HEK293 (cell line): ENCODE data around the gene ITPR3.

Source experiments
- GFI1B ChIP-seq: fragments of 450-650 bp; formaldehyde crosslinking; IDR thresholded peaks from 2 replicates; pipeline ENCODE4 v1.5.1; 2016; ENCODE audit warnings: missing biosample characterization, missing genetic modification characterization
- KLF7 ChIP-seq: fragments of 450-650 bp; formaldehyde crosslinking; IDR thresholded peaks from 2 replicates; pipeline ENCODE4 v1.5.1; 2016; ENCODE audit warnings: missing biosample characterization, missing genetic modification characterization, borderline replicate concordance
- PRDM2 ChIP-seq: fragments of 450-650 bp; formaldehyde crosslinking; IDR thresholded peaks from 2 replicates; pipeline ENCODE4 v1.5.1; 2016; ENCODE audit warnings: missing biosample characterization, missing genetic modification characterization, borderline replicate concordance
- SALL2 ChIP-seq: fragments of 450-650 bp; formaldehyde crosslinking; IDR thresholded peaks from 2 replicates; pipeline ENCODE4 v1.5.0; 2017; ENCODE audit warnings: missing biosample characterization, mild to moderate bottlenecking, missing genetic modification characterization, borderline replicate concordance
- SP2 ChIP-seq: fragments of 450-650 bp; formaldehyde crosslinking; IDR thresholded peaks from 2 replicates; pipeline ENCODE4 v1.5.1; 2016; ENCODE audit warnings: missing biosample characterization, missing genetic modification characterization
- SP7 ChIP-seq: fragments of 450-650 bp; formaldehyde crosslinking; IDR thresholded peaks from 2 replicates; pipeline ENCODE4 v1.5.1; 2016; ENCODE audit warnings: missing biosample characterization, missing genetic modification characterization
- WT1 ChIP-seq: fragments of 450-650 bp; formaldehyde crosslinking; IDR thresholded peaks from 2 replicates; pipeline ENCODE4 v1.5.1; 2016; ENCODE audit warnings: missing biosample characterization, missing genetic modification characterization
- YY1 ChIP-seq: fragments of 450-650 bp; formaldehyde crosslinking; IDR thresholded peaks from 2 replicates; pipeline ENCODE4 v1.5.1; 2018; ENCODE audit warnings: missing biosample characterization, missing genetic modification characterization
- ZBTB44 ChIP-seq: fragments of 450-650 bp; IDR thresholded peaks from 2 replicates; pipeline ENCODE4 v1.5.1; 2018; ENCODE audit warnings: missing biosample characterization, mild to moderate bottlenecking, missing genetic modification characterization
- ZBTB48 ChIP-seq: fragments of 450-650 bp; formaldehyde crosslinking; IDR thresholded peaks from 2 replicates; pipeline ENCODE4 v1.5.1; 2016; ENCODE audit warnings: missing biosample characterization, missing genetic modification characterization
- ZNF169 ChIP-seq: fragments of 450-650 bp; formaldehyde crosslinking; IDR thresholded peaks from 2 replicates; pipeline ENCODE4 v1.5.1; 2016; ENCODE audit warnings: missing biosample characterization, missing genetic modification characterization
- ZNF266 ChIP-seq: fragments of 450-650 bp; formaldehyde crosslinking; IDR thresholded peaks from 2 replicates; pipeline ENCODE4 v1.5.1; 2016; ENCODE audit warnings: missing biosample characterization, missing genetic modification characterization, low read depth
- ZNF302 ChIP-seq: fragments of 450-650 bp; formaldehyde crosslinking; IDR thresholded peaks from 2 replicates; pipeline ENCODE4 v1.5.1; 2016; ENCODE audit warnings: missing biosample characterization, missing genetic modification characterization, low read depth
- ZNF335 ChIP-seq: fragments of 450-650 bp; formaldehyde crosslinking; conservative IDR thresholded peaks from 2 replicates; pipeline ENCODE4 v1.5.1; 2016; ENCODE audit warnings: missing biosample characterization, missing genetic modification characterization
- ZNF518A ChIP-seq: fragments of 450-650 bp; formaldehyde crosslinking; conservative IDR thresholded peaks from 2 replicates; pipeline ENCODE4 v1.5.1; 2016; ENCODE audit warnings: low read depth, missing biosample characterization, missing genetic modification characterization
- ZNF561 ChIP-seq: fragments of 450-650 bp; IDR thresholded peaks from 2 replicates; pipeline ENCODE4 v1.5.1; 2018; ENCODE audit warnings: missing biosample characterization, missing genetic modification characterization, borderline replicate concordance
- ZNF768 ChIP-seq: fragments of 450-650 bp; formaldehyde crosslinking; IDR thresholded peaks from 2 replicates; pipeline ENCODE4 v1.5.1; 2018; ENCODE audit warnings: missing biosample characterization, mild to moderate bottlenecking, missing genetic modification characterization
- ZNF777 ChIP-seq: fragments of 450-650 bp; formaldehyde crosslinking; IDR thresholded peaks from 2 replicates; pipeline ENCODE4 v1.5.1; 2017; ENCODE audit warnings: missing biosample characterization, missing genetic modification characterization, borderline replicate concordance
- ZSCAN23 ChIP-seq: fragments of 450-650 bp; formaldehyde crosslinking; IDR thresholded peaks from 2 replicates; pipeline ENCODE4 v1.5.1; 2016; ENCODE audit warnings: missing biosample characterization, missing genetic modification characterization
- ZSCAN5A ChIP-seq: fragments of 450-650 bp; formaldehyde crosslinking; IDR thresholded peaks from 2 replicates; pipeline ENCODE4 v1.5.1; 2016; ENCODE audit warnings: missing biosample characterization, missing genetic modification characterization
- TF ChIP-seq, protein P1 (sequence below): fragments of 450-650 bp; formaldehyde crosslinking; IDR thresholded peaks from 2 replicates; pipeline ENCODE4 v1.5.1; 2017; ENCODE audit warnings: missing biosample characterization, missing genetic modification characterization
- TF ChIP-seq, protein P2 (sequence below): fragments of 450-650 bp; formaldehyde crosslinking; IDR thresholded peaks from 2 replicates; pipeline ENCODE4 v1.5.1; 2016; ENCODE audit warnings: missing biosample characterization, missing genetic modification characterization

The ITPR3 gene

DNA sequence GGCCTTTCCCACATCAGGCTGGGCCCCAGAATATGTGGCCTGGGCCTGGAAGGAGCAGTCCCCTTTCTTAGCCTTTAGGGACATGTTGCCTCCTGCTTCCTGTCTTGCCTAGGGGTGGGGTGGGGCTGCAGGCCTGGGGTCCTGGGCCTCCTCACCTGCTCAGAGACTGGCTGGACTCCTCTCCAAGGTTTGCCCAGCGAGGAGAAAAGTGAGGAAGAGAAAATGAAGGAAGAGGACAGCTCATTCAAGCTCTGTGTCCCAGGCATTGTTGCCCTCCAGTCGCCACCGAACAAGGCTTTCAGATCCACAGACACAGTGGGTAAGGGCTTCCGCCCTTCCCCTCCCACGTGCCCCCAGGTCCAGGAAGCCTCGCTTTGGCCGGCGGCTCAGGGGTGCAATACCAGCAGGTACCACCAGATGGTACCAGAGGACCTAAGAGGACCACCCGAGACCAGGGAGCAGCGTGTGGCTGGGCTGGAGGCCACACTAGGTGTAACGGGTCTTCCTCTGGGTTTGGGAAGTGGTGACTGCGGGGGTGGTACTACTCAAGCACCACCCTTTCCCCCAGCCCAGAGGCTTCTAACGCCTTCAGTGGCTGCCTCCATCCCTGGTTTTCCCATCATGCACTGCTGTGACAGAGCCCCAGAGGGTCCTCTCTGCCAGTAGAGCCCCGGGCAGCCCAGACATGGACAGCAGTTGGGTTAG lies 35.6 kb upstream of the ITPR3 start (continued):
- TF ChIP-seq ZNF302 (tag by site-specific recombination) (no peak), ZSCAN5A (tag by site-specific recombination) (no peak), SP2 (peak; percentile 64), ZNF335 (tag by site-specific recombination) (peak; percentile 74; the same call in 1 of the 2 replicates), WT1 (no peak), ZNF561 (tag by site-specific recombination) (peak; percentile 50; the same call in 1 of the 2 replicates), YY1 (tag by site-specific recombination) (no peak), PRDM2 (tag by site-specific recombination) (no peak), ZNF768 (tag by site-specific recombination) (no peak), SALL2 (no peak), ZSCAN23 (tag by site-specific recombination) (no peak), KLF7 (tag by site-specific recombination) (no peak), ZNF169 (tag by site-specific recombination) (no peak), ZNF518A (tag by site-specific recombination) (no peak), ZNF777 (tag by site-specific recombination) (no peak), SP7 (tag by site-specific recombination) (peak; percentile 51; the same call in 1 of the 2 replicates), ZNF266 (tag by site-specific recombination) (no peak), GFI1B (tag by site-specific recombination) (no peak), ZBTB44 (tag by site-specific recombination) (no peak), ZBTB48 (tag by site-specific recombination) (0 out of 2 replicates have a peak, but pooled peaks have one; percentile 30)
- TF ChIP-seq, protein P1, sequence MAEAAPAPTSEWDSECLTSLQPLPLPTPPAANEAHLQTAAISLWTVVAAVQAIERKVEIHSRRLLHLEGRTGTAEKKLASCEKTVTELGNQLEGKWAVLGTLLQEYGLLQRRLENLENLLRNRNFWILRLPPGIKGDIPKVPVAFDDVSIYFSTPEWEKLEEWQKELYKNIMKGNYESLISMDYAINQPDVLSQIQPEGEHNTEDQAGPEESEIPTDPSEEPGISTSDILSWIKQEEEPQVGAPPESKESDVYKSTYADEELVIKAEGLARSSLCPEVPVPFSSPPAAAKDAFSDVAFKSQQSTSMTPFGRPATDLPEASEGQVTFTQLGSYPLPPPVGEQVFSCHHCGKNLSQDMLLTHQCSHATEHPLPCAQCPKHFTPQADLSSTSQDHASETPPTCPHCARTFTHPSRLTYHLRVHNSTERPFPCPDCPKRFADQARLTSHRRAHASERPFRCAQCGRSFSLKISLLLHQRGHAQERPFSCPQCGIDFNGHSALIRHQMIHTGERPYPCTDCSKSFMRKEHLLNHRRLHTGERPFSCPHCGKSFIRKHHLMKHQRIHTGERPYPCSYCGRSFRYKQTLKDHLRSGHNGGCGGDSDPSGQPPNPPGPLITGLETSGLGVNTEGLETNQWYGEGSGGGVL (tag by site-specific recombination) = no peak
- TF ChIP-seq, protein P2, sequence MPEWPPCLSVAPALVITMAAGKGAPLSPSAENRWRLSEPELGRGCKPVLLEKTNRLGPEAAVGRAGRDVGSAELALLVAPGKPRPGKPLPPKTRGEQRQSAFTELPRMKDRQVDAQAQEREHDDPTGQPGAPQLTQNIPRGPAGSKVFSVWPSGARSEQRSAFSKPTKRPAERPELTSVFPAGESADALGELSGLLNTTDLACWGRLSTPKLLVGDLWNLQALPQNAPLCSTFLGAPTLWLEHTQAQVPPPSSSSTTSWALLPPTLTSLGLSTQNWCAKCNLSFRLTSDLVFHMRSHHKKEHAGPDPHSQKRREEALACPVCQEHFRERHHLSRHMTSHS (tag by site-specific recombination) = no peak
